GM12865 (cell line): Measurements from ENCODE around the gene SLAMF1.
A peak's percentile ranks its signal among the peaks of the same experiment; 100 is the strongest.
"Not testable (repeated sequence)": the region's sequence is repeated elsewhere in the genome, so short reads cannot be mapped to it uniquely, and the experiment has no call there.

Experiments
- DNase-seq: peaks from one replicate; pipeline ENCODE4 v3.0.0; 2010; ENCODE audit warnings: low read depth
- H3K4me3 ChIP-seq: 2 replicates; pipeline ENCODE4 v1.5.1; 2011; ENCODE audit warnings: mild to moderate bottlenecking, low read depth, low read length, control low read depth
- TF ChIP-seq, protein P1 (sequence below): IDR thresholded peaks from 2 replicates; pipeline ENCODE4 v1.5.1; 2011; ENCODE audit warnings: low read length, control low read depth, low read depth, inconsistent platforms; ENCODE audit not compliant: insufficient read depth; ENCODE audit errors: missing control alignments

The SLAMF1 gene

DNA sequence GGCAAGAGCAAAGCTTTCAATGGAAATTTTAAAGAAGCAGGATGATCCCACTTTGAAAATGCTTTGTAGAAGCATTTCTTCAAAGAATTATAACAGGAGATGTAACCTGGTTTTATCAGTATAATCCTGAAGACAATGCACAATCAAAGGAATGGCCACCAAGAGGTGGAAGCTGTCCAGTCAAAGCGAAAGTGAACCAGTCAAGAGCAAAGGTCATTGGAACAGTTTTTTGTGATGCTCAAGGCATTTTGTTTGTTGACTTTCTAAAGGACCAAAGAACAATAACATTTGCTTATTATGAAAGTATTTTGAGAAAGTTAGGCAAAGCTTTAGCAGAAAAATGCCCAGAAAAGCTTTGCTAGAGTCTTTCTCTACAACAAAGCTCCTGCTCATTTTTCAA, 62.1 kb downstream of the SLAMF1 start:
- no peak for DNase-seq
- TF ChIP-seq, protein P1, sequence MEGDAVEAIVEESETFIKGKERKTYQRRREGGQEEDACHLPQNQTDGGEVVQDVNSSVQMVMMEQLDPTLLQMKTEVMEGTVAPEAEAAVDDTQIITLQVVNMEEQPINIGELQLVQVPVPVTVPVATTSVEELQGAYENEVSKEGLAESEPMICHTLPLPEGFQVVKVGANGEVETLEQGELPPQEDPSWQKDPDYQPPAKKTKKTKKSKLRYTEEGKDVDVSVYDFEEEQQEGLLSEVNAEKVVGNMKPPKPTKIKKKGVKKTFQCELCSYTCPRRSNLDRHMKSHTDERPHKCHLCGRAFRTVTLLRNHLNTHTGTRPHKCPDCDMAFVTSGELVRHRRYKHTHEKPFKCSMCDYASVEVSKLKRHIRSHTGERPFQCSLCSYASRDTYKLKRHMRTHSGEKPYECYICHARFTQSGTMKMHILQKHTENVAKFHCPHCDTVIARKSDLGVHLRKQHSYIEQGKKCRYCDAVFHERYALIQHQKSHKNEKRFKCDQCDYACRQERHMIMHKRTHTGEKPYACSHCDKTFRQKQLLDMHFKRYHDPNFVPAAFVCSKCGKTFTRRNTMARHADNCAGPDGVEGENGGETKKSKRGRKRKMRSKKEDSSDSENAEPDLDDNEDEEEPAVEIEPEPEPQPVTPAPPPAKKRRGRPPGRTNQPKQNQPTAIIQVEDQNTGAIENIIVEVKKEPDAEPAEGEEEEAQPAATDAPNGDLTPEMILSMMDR, result no peak
- H3K4me3 ChIP-seq, result no peak overlapping the region

DNA sequence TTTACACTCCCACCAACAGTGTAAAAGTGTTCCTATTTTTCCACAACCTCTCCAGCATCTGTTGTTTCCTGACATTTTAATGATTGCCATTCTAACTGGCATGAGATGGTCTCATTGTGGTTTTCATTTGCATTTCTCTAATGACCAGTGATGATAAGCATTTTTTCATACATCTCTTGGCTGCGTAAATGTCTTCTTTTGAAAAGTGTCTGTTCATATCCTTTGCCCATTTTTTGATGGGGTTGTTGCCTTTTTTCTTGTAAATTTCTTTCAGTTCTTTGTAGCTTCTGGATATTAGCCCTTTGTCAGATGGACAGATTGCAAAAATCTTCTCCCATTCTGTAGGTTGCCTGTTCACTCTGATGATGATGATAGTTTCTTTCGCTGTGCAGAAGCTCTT, 63.9 kb downstream of the SLAMF1 start:
- H3K4me3 ChIP-seq, DNase-seq: not testable (repeated sequence)

DNA sequence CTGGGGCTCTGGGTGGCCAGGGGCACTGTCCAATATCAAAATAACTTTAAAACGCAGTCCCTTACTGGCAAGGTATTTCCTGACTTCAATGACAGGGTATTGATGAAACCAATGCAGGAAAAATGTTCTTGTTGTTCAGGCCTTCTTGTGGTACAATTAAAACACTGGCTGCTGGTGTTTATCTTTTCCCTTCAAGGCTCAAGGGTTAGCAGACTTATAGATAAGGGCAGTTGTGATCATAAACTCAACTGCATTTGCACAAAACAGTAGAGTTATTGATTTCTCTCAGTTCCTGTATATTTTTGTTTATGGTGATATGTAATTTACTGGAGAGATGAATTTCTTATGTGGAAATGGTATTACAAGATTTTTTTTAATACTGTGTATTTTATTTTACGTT, 64.9 kb downstream of the SLAMF1 start:
- H3K4me3 ChIP-seq, result no peak overlapping the region
- DNase-seq, result no peak
- TF ChIP-seq, protein P1, result no peak

DNA sequence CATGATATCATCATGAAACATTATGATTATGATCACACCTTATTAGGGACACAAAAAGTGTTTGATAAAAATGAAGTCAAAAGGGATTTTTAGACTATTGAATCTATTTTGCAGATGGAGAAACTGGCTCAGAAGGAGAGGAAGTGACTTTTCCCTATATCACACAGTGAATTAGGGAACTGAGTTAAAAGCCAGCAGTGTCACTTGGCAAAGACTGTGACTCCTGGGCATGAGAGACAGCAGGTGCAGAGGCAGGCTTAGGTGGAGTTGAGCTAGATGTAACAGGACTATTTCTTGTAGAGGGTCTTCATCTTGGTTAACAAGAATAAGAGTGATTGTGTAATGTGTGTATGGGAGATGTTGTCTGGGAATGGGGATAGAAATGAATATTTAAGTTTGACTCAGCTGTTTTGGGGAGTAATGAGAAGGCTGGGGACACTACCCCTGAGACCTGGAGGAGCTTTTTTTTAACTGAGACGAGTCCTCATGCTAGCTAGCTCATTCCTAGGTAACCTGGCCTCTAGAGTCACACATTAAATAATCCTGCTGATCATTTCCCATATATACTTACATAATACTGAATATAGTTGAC, 66.5 kb downstream of the SLAMF1 start:
- no peak overlapping the region for H3K4me3 ChIP-seq
- DNase-seq, result no peak
- TF ChIP-seq, protein P1, result no peak

DNA sequence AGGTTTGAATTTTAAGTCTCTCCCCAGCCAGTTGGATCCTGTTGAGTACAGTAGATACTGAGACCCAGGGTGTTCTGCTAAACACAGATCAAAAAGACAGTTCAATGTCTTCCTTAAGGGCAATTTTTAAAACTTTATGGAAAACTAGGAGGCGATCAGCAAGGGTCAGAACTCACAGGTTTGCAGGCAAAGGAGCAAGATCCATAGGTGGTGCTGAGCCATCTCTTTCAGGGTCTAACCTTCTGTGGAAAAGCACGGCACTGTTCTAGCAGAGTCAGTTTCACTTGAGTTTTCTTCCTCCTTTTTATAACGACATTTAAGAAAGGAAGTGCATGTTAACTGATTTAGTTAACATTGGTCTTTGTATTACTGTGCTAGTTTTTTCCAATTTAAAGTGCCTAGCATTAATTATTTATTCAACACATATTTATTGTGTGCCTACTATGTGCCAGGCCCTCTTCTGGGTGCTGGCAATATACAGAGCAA, 67.6 kb downstream of the SLAMF1 start, which contains the start of gene CD84:
Gene CD84 (minus strand): TSS at position 281 of the 486 bp plus-strand sequence. CDS start 59 bp downstream, at position 222.
- no peak for DNase-seq
- H3K4me3 ChIP-seq, result peak within 1 kb of the TSS; percentile 33
- TF ChIP-seq, protein P1, result no peak

DNA sequence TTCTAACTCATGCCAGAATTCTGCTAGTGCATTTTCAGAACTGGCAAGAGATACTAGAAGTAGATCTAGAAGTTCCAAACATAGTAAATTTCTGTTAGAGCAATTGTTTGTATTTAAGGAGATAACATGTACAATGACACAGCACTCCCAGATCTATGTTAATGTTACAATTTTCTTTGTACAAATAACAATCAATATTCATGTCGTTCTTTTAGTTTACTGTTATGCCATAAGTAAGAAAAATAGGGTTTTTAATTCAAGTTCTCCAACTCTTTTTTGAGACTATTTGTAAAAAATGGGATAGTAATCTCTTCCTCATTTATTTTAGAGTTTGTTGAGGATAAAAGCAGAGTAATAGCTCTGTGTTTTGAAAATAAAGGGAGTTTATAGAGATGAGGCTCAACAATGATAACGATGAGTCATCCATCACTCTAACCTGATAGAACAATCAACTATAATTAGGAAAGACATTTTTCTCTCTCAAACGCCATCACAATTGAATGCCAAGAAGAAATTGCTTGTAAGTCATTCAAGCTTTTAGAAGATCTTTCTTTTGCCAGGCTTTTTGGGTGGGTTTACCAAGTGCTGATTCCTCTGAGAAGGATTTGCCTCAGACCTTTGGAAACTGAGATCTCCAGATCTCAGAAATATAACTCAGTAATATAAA, 68.2 kb downstream of the SLAMF1 start:
- H3K4me3 ChIP-seq, result peak overlapping the region; percentile 33
- TF ChIP-seq, protein P1, result no peak

DNA sequence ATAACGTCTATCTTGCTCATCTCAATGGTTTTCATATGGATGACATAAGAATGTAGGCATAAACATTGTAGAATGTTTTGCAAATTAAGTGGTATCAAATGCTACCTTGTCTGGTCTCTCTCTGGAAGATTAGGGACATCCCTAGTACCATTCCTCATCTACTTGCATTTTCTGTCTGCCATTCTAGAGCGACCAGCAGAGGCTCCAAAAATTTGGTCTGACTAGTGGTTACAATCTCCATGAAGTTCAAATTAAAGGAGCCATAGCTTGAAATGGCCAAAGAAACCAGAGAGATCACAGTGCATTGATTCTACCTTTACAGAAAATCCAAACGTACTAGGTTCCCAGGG, 68.7 kb downstream of the SLAMF1 start:
- no peak for DNase-seq
- H3K4me3 ChIP-seq, result no peak overlapping the region
- TF ChIP-seq, protein P1, result no peak

More for the DNA sequence above, 68.2 kb downstream of the SLAMF1 start:
- DNase-seq, result no peak
